Tibial artery (tissue), 4 donors: ENCODE data around the gene CNTRL.
A peak's percentile ranks its signal among the peaks of the same experiment; 100 is the strongest.

Experiments used
- DNase-seq, 2 donors: peaks; one replicate each; pipeline ENCODE4 v3.0.0-alpha.2; 2019
- H3K27ac ChIP-seq, 2 donors: fragments of 200-600 bp; sonication (generic) in 1 of 2; 1 replicate in 1 of 2; 2 replicates in 1 of 2; pipeline ENCODE4 v1.5.1; 2018 to 2019; ENCODE audit warnings: mild to moderate bottlenecking in 1 of 2
- H3K27me3 ChIP-seq, 2 donors: fragments of 200-600 bp; sonication (generic) in 1 of 2; one replicate each; pipeline versions ENCODE4 v1.5.1 to v1.6.0; 2016 to 2019
- H3K36me3 ChIP-seq, 3 donors: fragments of 200-600 bp; sonication (generic) in 2 of 3; one replicate each; pipeline ENCODE4 v1.5.1; 2016 to 2019; ENCODE audit warnings: mild to moderate bottlenecking in 2 of 3
- H3K4me1 ChIP-seq, 4 donors: fragments of 200-600 bp; sonication (generic) in 2 of 4; 1 replicate in 3 of 4; 2 replicates in 1 of 4; pipeline ENCODE4 v1.5.1; 2016 to 2019
- H3K4me3 ChIP-seq, 2 donors: fragments of 200-600 bp; sonication (generic) in 1 of 2; 1 replicate in 1 of 2; 2 replicates in 1 of 2; pipeline ENCODE4 v1.5.1; 2018 to 2019; ENCODE audit warnings: mild to moderate bottlenecking in 2 of 2
- H3K9me3 ChIP-seq, 3 donors: fragments of 200-600 bp; sonication (generic) in 1 of 3; one replicate each; pipeline ENCODE4 v1.5.1; 2016 to 2019
- intact Hi-C: fragments of 100-400 bp; cut with DNase I; formaldehyde crosslinking; loops from one replicate; pipeline ENCODE4 v1.15.0; 2023; ENCODE audit warnings: low total_unique reads
- TF ChIP-seq, protein P1 (sequence below), 2 experiments: fragments of 200-600 bp in 1 of 2; fragments of 450-650 bp in 1 of 2; IDR thresholded peaks; one replicate each; pipeline ENCODE4 v1.5.1; 2017 to 2019; ENCODE audit warnings: antibody characterized with exemption in 2 of 2, mild to moderate bottlenecking in 1 of 2, moderate library complexity in 1 of 2

CNTRL gene

DNA sequence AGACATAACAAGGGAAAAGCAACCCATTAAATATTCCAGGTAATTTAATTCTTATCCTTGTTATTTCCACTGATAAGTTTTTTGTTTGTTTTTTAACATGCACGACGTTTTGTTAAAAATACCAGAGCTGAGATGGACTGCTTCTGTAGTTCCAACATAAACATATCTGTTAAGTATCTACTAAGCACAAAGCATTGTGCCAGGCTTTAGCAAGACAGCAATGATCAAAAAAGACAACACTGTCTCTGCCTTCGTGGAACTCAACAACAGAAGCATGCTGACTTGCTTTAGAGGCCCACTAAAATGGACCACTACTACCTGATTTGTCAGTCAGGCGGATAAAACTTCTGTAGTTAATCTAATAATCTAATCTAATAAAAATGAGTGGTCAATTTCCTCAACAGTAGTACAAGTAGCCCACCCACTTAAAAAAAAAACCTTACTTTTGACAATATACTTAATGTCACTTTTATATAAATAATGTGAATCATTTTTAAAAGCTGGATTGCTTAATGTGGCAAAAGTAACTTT, 123.8 kb downstream of the CNTRL start:
- intact Hi-C loops = no loop called here
- Histone ChIP-seq H3K4me3 (peak overlapping the region in 1 of 2 donors; percentile 92), H3K36me3 (no peaks in the 10 kb centered on the region), H3K4me1 (peaks cover 0 to 76% (median 30%) of the 10 kb centered on the region in 4 donors), H3K27ac (no peak overlapping the region), H3K27me3 (no peaks in the 10 kb centered on the region), H3K9me3 (no peaks in the 10 kb centered on the region)
- TF ChIP-seq, protein P1, sequence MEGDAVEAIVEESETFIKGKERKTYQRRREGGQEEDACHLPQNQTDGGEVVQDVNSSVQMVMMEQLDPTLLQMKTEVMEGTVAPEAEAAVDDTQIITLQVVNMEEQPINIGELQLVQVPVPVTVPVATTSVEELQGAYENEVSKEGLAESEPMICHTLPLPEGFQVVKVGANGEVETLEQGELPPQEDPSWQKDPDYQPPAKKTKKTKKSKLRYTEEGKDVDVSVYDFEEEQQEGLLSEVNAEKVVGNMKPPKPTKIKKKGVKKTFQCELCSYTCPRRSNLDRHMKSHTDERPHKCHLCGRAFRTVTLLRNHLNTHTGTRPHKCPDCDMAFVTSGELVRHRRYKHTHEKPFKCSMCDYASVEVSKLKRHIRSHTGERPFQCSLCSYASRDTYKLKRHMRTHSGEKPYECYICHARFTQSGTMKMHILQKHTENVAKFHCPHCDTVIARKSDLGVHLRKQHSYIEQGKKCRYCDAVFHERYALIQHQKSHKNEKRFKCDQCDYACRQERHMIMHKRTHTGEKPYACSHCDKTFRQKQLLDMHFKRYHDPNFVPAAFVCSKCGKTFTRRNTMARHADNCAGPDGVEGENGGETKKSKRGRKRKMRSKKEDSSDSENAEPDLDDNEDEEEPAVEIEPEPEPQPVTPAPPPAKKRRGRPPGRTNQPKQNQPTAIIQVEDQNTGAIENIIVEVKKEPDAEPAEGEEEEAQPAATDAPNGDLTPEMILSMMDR (IDR thresholded peaks at IDR 0.05) = no peak
- DNase-seq = no peak

DNA sequence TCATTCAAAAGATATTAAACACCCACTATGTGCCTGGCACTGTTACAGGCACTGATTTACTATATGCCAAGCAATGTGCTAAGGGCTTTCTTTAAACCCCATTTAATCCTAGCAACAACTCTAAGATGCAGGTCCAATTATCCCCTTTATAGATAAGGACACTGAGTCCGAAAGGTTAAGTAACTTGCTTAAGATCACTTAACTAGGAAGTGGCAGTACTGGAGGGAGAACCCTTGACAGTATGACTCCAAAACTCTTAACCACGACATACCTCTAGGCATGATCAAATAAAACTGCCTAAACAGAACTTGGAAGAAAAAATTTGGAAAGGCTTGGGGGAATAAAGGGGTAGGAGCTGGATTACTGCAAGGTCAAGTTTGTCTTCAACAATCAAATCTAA, 125.2 kb downstream of the CNTRL start:
- TF ChIP-seq, protein P1 (IDR thresholded peaks at IDR 0.05) = no peak
- Histone ChIP-seq H3K4me1 (peaks cover 0 to 62% (median 29%) of the 10 kb centered on the region in 4 donors), H3K4me3 (peak overlapping the region; percentile 92 to 99), H3K9me3 (no peaks in the 10 kb centered on the region), H3K27ac (peak overlapping the region in 1 of 2 donors; percentile 98), H3K27me3 (no peaks in the 10 kb centered on the region), H3K36me3 (no peaks in the 10 kb centered on the region)
- DNase-seq = no peak
- intact Hi-C loops = no loop called here

DNA sequence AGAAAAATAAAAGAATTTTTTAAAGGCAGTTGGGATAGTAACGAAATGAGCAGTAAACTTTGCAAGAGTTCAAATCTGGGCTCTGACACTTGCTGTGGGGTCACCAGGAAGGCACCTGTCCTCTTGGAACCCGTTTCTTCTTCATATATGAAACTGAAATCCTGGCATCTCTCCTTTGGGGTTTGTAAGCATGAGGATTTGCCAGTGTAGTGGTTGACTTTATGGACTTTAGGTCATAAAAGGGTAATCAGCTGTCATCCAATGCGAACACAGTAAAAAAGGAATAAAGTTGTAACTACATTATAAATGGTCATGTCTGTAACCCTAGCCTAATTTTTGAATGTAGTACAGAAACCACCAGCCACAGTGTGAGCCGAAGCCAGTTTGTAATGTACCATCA, 125.6 kb downstream of the CNTRL start:
- H3K9me3 ChIP-seq = no peaks in the 10 kb centered on the region
- no peaks in the 10 kb centered on the region for H3K36me3 ChIP-seq
- intact Hi-C loops = no loop called here
- DNase-seq = no peak
- H3K4me1 ChIP-seq = peaks cover 0 to 58% (median 27%) of the 10 kb centered on the region in 4 donors
- H3K4me3 ChIP-seq = peak overlapping the region; percentile 92 to 99
- H3K27me3 ChIP-seq = no peaks in the 10 kb centered on the region
- TF ChIP-seq, protein P1 (IDR thresholded peaks at IDR 0.05) = no peak
- H3K27ac ChIP-seq = peak overlapping the region; percentile 97 to 98

DNA sequence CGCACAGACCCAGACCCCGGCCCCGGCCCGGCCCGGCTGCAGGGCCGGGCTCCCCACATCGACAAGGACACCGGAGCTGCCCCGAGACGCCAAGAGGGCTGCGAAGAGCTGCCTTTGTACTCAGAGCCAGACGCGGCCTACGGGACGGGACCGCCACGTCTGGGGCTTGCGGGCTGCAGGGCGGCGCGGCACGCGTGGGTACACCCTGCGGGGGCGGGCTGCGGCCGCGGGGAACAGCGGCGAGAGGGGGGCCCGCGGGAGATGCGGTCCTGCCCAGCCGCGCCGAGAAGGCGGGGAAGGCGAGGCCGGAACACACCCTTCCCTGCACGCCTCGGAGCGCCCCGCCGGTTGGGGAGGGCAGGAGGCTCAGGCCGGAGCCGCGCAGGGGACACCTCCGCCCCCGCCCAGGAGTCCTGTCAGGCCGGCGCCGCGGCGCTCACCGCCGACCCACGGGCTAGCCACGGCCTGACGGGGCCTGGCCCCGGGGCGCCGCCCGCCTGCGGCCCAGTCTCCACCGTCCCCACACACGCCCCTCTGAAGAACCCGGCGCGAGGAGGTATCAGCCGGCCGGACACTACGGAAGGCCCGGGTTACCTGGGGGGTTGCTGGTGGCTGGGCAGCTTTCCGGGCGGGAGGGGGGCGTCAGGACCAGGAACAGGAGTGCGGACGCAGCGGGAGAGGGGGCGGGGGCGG, 126.4 kb downstream of the CNTRL start:
- TF ChIP-seq, protein P1 (IDR thresholded peaks at IDR 0.05) = no peak
- peak in 1 of 2 donors; percentile 24 for DNase-seq
- no peaks in the 10 kb centered on the region for H3K9me3 ChIP-seq
- no peaks in the 10 kb centered on the region for H3K27me3 ChIP-seq
- H3K4me1 ChIP-seq = peaks cover 0 to 50% (median 22%) of the 10 kb centered on the region in 4 donors
- H3K36me3 ChIP-seq = no peaks in the 10 kb centered on the region
- peak overlapping the region; percentile 97 to 98 for H3K27ac ChIP-seq
- H3K4me3 ChIP-seq = peak overlapping the region; percentile 92 to 99
- intact Hi-C loops = no loop called here

DNA sequence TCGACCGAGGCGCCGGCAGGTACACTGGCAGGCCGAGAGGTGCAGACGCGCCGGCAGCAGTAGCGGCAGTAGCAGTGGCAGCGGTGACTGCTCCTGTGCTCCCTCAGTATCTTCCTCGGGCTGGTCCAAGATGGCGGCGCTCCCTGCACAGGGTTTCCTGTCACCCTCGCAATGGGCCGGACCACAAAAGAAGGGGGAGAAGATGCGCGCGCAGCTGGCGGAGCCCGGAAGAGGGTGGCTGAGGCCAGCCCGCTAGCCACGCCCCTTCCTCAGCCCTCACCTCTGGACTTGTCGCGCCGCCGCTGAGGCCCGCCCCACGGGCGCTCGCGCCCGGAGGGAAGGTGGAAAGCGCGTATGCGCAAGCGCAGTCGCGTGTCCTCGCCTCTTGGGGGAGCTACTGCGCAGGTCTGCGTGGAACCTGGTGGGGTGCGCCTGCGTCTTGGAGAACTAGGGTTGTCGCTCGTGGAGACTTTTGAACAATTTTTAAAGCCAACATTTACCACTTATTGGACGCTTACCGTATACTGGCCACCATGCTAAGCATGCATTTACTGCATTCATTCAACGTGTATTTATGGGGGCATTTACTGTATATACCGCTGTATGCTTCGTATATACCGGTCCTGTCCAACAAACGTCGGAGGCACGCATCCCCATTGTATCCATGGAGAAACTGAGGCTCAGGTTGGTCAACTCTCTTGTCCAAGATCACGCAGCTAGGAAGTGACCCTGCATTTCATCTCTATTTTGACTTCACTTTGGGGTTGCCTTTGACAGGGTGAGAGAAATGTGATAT, 127.2 kb downstream of the CNTRL start, which contains the start of gene RAB14:
Gene RAB14, minus strand, starts transcription at position 132 of the 796 bp plus-strand sequence. CDS start 8,457 bp downstream, outside the sequence.
- peak within 1 kb of the TSS; percentile 97 to 98 for H3K27ac ChIP-seq

More for the DNA sequence above, 127.2 kb downstream of the CNTRL start, which contains the start of gene RAB14:
- TF ChIP-seq, protein P1 (IDR thresholded peaks at IDR 0.05) = peak; percentile 59 to 61
- Histone ChIP-seq H3K27me3 (no peaks in the 10 kb centered on the region), H3K36me3 (no peaks in the 10 kb centered on the region), H3K9me3 (no peaks in the 10 kb centered on the region), H3K4me1 (peaks cover 0 to 42% (median 19%) of the 10 kb centered on the region in 4 donors), H3K4me3 (peak within 1 kb of the TSS; percentile 92 to 99)
- intact Hi-C loops = no loop called here
- peak; percentile 100 for DNase-seq
